Pancreas (tissue), 10 donors: Measurements from ENCODE around the gene NPIPB12. TPM values are rescaled to one million over a fixed set of nuclear protein-coding genes. Genes with fewer than 3 reads are reported as not detected.
A peak's percentile ranks its signal among the peaks of the same experiment; 100 is the strongest.
"Not testable (repeated sequence)": the region's sequence is repeated elsewhere in the genome, so short reads cannot be mapped to it uniquely, and the experiment has no call there.

Experiments used
- ATAC-seq, 4 donors: fragments of 200-7000 bp; cut with Tn5 transposase; one replicate each; pipeline versions ENCODE4 v1.8.0 to v1.9.1; 2020; ENCODE audit warnings: mild to moderate bottlenecking in 4 of 4, moderate library complexity in 4 of 4
- DNase-seq, 6 donors: peaks; one replicate each; pipeline ENCODE4 v3.0.0-alpha.2; 2020
- FAIRE-seq: peaks from 2 replicates; lab custom pipeline; 2012; peaks lifted over from hg19 to GRCh38; lab: Jason Lieb, UNC
- H3K27ac ChIP-seq, 4 donors: fragments of 200-600 bp; sonication (generic); 1 replicate in 3 of 4; 2 replicates in 1 of 4; pipeline versions ENCODE4 v1.5.0 to v1.8.0; 2020
- H3K27me3 ChIP-seq, 4 donors: fragments of 200-600 bp; one replicate each; pipeline ENCODE4 v1.8.0; 2021
- H3K36me3 ChIP-seq, 3 donors: fragments of 200-600 bp; sonication (generic) in 1 of 3; one replicate each; pipeline versions ENCODE4 v1.5.0 to v1.8.0; 2020 to 2021
- H3K4me1 ChIP-seq, 3 donors: fragments of 200-600 bp; one replicate each; pipeline ENCODE4 v1.8.0; 2021
- H3K4me3 ChIP-seq, 4 donors: fragments of 200-600 bp; sonication (generic) in 2 of 4; one replicate each; pipeline versions ENCODE4 v1.5.0 to v1.8.0; 2020 to 2021
- H3K9me3 ChIP-seq, 4 donors: fragments of 200-600 bp; one replicate each; pipeline ENCODE4 v1.8.0; 2021
- WGBS, 2 donors: extraction: QIAGEN DNeasy Blood & Tissue Kit; methylation state at CpG; one replicate each; pipeline ENCODE4 v1.1.7; 2013; 5-methylcytosine and 5-hydroxymethylcytosine counted together
- intact Hi-C, 3 donors: fragments of 100-400 bp; cut with DNase I; formaldehyde crosslinking; loops; one replicate each; pipeline versions ENCODE4 v1.11.1 to v1.14.2; 2022
- polyA plus RNA-seq, 2 donors: library from polyadenylated mRNA; stranded (reverse); fragments of 200-250 nt; gene quantifications; one replicate each; pipeline ENCODE4 v1.2.3, GENCODE V29; 2013
- total RNA-seq, 6 donors: library from RNA; stranded (reverse); fragmentation: NEBNext Ultra II Directional in 4 of 6; extraction: Animal tissue kit (Norgen Biotek cat#: 25700) in 4 of 6; gene quantifications; one replicate each; pipeline versions ENCODE4 v1.2.1 to v1.2.4, GENCODE V29; 2021 to 2023
- donor health status: healthy with polysubstance abuse.
- donor health status: DM: no; HTN: no; CAD: no; lungs with moderate emphysema.
- donor health status: DM: no; HTN: no; CAD: no.
- donor health status: control.
- donor health status: control.
- donor health status: Bipolar disorder and iron deficiency.
- donor health status: DM: yes; HTN: yes; CAD: no.
- donor health status: DM: no; HTN: no; CAD: no.
- donor health status: DM: no; HTN: no; CAD: no.
- donor health status: DM: yes; HTN: yes; CAD: no.

NPIPB12 gene
- total RNA-seq (10 to 100 TPM; 11.2 to 25.7 (median 15.2) TPM), polyA plus RNA-seq (100 to 1,000 TPM; 103 to 207 TPM)

GRCh38 chr16:29506308-29506707 lies at the start of gene NPIPB12:
Gene NPIPB12 (minus strand): TSS chr16:29506408.
- H3K27ac ChIP-seq, DNase-seq, H3K4me1 ChIP-seq, H3K36me3 ChIP-seq, intact Hi-C loops, H3K4me3 ChIP-seq, H3K9me3 ChIP-seq, ATAC-seq, H3K27me3 ChIP-seq, FAIRE-seq: not testable (repeated sequence)
- WGBS, 2 donors, result 87 to 94% methylated on average over 2 of the region's 6 CpGs

GRCh38 chr16:29521520-29521919 lies 15.3 kb upstream of the NPIPB12 start:
- H3K27me3 ChIP-seq, H3K36me3 ChIP-seq, H3K9me3 ChIP-seq, intact Hi-C loops, ATAC-seq, FAIRE-seq, H3K4me3 ChIP-seq, H3K4me1 ChIP-seq, H3K27ac ChIP-seq: not testable (repeated sequence)
- DNase-seq, result peak in 2 of 6 donors; percentile 0
- 36 to 60% methylated on average over 2 of the region's 5 CpGs for whole genome bisulfite sequencing, 2 donors

DNA sequence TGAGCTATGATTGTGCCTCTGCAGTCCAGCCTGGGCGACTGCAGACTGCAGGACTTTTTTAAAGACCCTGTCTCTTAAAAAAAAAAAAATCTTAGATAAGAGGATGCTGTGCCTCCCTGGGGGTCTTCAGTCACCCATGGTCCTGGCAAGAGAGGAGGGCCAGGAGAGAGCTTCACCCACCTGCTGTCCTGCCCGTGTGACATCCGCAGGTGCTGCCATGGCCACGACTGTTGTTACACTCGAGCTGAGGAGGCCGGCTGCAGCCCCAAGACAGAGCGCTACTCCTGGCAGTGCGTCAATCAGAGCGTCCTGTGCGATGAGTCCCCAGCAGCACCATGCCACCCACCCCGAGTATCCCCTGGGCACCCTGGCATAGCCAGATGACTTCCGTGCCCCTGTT lies 23.9 kb downstream of the NPIPB12 start:
- H3K27ac ChIP-seq, intact Hi-C loops, H3K36me3 ChIP-seq, H3K27me3 ChIP-seq, FAIRE-seq, ATAC-seq, H3K9me3 ChIP-seq, H3K4me3 ChIP-seq, H3K4me1 ChIP-seq: not testable (repeated sequence)
- WGBS, 2 donors, result 58 to 59% methylated on average over 5 to 6 of the region's 12 CpGs
- peak; percentile 1 to 55 (median 12) for DNase-seq

GRCh38 chr16:29472065-29472464 lies 34.1 kb downstream of the NPIPB12 start:
- WGBS, 2 donors, result no CpG with 5 or more reads among the region's 4 CpGs
- H3K36me3 ChIP-seq, DNase-seq, H3K9me3 ChIP-seq, H3K27ac ChIP-seq, intact Hi-C loops, ATAC-seq, H3K27me3 ChIP-seq, FAIRE-seq, H3K4me3 ChIP-seq, H3K4me1 ChIP-seq: not testable (repeated sequence)

DNA sequence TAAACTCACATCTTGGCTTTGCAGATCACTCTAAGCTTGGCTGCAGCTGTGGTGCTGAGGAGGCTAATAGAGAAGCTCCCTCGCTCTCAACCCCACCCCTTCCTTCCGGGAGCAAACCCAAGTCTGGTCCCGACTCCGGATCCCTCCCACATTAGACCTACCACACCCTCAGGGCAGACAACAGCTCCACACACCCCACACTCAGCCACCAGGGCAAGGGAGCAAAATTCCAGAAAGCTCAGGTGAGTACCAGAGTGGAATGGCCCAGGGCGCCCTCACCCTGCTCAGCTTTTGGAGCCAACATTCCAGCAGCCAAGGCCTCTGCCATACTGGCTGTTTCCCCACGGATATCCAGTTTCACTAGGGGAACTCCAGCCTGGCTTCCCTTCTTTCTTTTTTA lies 36.5 kb downstream of the NPIPB12 start:
- FAIRE-seq, intact Hi-C loops: not testable (repeated sequence)
- WGBS, 2 donors, result 21 to 22% methylated on average over 5 of the region's 6 CpGs

DNA sequence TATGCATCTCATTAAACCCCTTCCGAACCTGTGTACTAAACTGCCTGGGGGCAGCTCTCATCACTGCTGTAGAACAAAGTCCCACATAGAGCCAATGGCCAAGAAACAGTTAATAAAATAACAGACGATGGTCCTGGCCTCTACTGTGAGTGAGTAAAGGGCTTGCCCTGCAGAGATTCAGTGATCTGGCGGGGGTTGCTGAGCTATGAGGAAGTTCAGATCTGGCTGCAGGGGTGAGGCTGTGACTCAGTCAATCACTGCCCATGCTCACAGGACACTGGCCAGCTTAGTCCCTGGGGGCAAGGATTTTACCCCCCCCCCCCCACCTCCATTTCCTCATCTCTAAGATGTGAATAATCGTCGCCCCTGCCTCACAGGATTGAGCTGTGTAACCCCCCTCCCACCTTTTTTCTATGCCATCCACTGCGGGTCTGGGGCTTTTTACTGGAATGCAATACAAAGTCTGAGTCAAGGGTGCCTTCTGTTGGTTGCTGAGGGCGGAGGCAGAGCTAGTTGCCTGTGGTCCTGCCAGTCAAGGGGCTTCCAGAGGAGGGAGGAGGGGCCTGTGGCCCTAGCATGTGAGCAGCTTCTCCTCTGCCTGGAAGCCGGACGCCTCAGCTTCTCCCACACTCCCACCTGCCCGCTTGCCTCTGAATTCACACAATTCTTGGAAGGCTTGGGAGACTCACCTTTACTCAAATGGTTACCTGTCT lies 38.4 kb downstream of the NPIPB12 start:
- no CpG with 5 or more reads among the region's 10 CpGs for WGBS, 2 donors
- DNase-seq, H3K27ac ChIP-seq, H3K36me3 ChIP-seq, intact Hi-C loops, H3K9me3 ChIP-seq, H3K4me1 ChIP-seq, H3K27me3 ChIP-seq, H3K4me3 ChIP-seq, FAIRE-seq: not testable (repeated sequence)
- ATAC-seq, result peak in 3 of 4 donors; percentile 34 to 53 (median 46)

More for the DNA sequence above, 36.5 kb downstream of the NPIPB12 start:
- not testable (repeated sequence) for H3K27me3 ChIP-seq, H3K4me1 ChIP-seq, H3K4me3 ChIP-seq, H3K9me3 ChIP-seq, H3K36me3 ChIP-seq
- H3K27ac ChIP-seq, result peak overlapping the region in 1 of 4 donors; percentile 62
- peak; percentile 25 to 72 (median 59) for DNase-seq
- peak; percentile 71 to 83 (median 77) for ATAC-seq

- H3K27ac ChIP-seq, H3K4me3 ChIP-seq, H3K27me3 ChIP-seq, H3K9me3 ChIP-seq, DNase-seq, H3K4me1 ChIP-seq, H3K36me3 ChIP-seq, intact Hi-C loops, FAIRE-seq: not testable (repeated sequence)
- ATAC-seq, result peak; percentile 27 to 35 (median 34)
- no CpG with 5 or more reads among the region's 33 CpGs for WGBS, 2 donors
Measured at GRCh38 chr16:29466904-29467303, 39.3 kb downstream of the NPIPB12 start.

DNA sequence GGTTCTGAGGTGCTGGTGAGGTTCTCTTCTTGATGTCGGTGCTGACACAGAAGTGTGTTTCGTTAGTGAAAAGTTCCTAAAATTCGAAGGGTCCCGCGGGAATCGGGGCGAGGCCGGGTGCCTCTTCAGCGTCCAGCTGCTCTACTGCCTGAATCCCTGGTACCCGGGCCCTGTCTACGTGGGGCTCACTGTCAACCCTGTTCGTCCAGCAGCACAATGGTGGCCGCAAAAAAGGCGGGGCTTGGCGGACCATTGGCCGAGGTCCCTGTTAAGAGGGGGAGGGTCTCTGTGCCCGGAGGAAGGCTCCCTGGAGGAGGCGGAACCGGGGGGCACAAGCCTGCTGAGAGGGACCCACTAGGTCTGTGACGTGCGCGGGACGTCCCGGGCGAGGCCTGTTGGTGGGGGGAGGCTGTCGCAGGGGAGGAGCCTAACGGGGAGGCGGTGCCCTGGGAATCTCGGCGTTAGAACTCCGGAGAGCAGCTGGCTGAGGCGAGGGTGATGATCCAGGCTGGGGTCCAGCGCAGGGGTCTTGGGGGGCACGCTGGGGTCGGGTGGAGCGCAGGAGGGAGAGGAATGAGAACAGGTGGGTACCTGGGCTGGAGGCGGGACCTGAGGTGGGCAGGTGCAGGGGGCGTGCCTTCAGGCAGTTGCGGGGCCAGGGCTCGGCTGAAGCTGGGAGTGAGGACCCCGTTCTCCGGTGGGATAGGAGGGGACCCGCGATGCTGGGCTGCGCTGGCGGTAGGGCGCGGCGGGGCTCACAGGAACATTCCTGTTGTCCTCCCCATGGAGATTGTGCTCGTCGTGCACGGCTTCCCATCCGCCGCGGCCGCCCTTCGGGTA lies 40.0 kb downstream of the NPIPB12 start:
- H3K27ac ChIP-seq, H3K27me3 ChIP-seq, H3K4me1 ChIP-seq, intact Hi-C loops, DNase-seq, FAIRE-seq, H3K36me3 ChIP-seq, H3K4me3 ChIP-seq, H3K9me3 ChIP-seq: not testable (repeated sequence)
- peak; percentile 56 to 74 (median 64) for ATAC-seq
- no CpG with 5 or more reads among the region's 57 CpGs for WGBS, 2 donors

DNA sequence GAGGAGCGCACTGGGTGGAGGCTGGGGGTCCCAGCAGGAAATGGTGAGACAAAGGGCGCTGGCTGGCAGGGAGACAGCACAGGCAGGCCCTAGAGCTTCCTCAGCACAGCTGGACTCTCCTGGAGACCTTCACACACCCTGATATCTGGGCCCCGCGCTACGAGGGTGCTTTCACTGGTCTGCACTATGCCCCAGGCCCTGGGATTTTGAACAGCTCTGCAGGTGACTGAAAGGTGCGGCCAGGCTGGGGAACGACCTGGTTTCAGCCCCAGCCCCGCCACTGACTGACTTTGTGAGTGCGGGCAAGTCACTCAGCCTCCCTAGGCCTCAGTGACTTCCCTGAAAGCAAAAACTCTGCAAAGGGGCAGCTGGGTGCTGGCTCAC lies 45.6 kb downstream of the NPIPB12 start:
- H3K27ac ChIP-seq, H3K27me3 ChIP-seq, H3K4me3 ChIP-seq, H3K36me3 ChIP-seq, FAIRE-seq, H3K9me3 ChIP-seq, intact Hi-C loops, DNase-seq, H3K4me1 ChIP-seq: not testable (repeated sequence)
- WGBS, 2 donors, result no CpG with 5 or more reads among the region's 9 CpGs
- peak; percentile 63 to 79 (median 66) for ATAC-seq

- FAIRE-seq, H3K4me1 ChIP-seq, H3K4me3 ChIP-seq, H3K27ac ChIP-seq, DNase-seq, H3K36me3 ChIP-seq, H3K9me3 ChIP-seq, intact Hi-C loops, H3K27me3 ChIP-seq: not testable (repeated sequence)
- no CpG with 5 or more reads among the region's 13 CpGs for WGBS, 2 donors
- ATAC-seq, result peak; percentile 74 to 82 (median 80)
Measured at GRCh38 chr16:29459706-29460646, 46.2 kb downstream of the NPIPB12 start, which contains the start of gene SULT1A4. Gene SULT1A4 (plus strand): TSS chr16:29459913. CDS start chr16:29461386, 1,473 bp downstream.

GRCh38 chr16:29457660-29458059 lies 48.5 kb downstream of the NPIPB12 start:
- FAIRE-seq, H3K4me3 ChIP-seq, H3K4me1 ChIP-seq, intact Hi-C loops, H3K9me3 ChIP-seq, ATAC-seq, H3K27ac ChIP-seq, H3K27me3 ChIP-seq, H3K36me3 ChIP-seq: not testable (repeated sequence)
- WGBS, 2 donors, result 90 to 100% methylated on average over 1 of the region's 2 CpGs
- peak in 3 of 6 donors; percentile 4 to 10 (median 7) for DNase-seq
